ENCODE measurements around the gene C16orf78.

C16orf78 gene, protein sequence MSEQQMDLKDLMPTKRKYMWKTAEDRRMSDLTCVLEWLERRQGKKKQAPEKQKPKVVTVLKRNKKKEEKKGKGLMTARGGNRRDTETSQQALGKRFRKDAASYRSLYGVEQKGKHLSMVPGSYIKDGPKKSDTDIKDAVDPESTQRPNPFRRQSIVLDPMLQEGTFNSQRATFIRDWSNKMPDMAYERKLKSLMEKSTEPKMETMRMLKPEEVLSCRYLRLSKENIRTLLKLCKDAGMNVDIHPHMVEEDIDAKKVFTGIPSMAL

DNA sequence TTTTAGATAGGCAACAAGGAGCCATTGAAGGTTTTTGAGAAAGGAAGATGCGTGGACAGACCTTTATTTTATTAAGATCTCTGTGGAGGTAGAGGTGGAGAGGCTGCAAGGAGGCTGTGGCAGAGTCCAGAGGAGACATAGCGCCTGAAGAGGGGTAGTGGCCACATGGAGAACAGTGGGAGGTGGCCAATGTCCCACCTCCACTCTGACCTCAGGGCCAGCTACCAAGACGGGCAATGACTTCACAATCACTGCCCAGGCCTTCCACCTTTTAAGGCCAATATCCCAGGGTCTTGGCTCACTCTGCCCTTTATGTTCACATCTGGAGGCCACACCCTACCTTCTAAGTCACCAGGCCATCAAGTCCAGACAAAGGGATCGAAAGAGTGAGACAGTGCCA, at the start of gene C16orf78:
TSS of gene C16orf78 (plus strand) at position 301 of the 400 bp plus-strand sequence. CDS start 136 bp downstream, outside the sequence.
- TF ChIP-seq GATA1 (IDR thresholded peaks at IDR 0.05; ENCODE audit: low read depth, low read length) (no peak), POLR2A (IDR thresholded peaks at IDR 0.05; ENCODE audit: low read length) (no peak)
- no peak for DNase-seq

DNA sequence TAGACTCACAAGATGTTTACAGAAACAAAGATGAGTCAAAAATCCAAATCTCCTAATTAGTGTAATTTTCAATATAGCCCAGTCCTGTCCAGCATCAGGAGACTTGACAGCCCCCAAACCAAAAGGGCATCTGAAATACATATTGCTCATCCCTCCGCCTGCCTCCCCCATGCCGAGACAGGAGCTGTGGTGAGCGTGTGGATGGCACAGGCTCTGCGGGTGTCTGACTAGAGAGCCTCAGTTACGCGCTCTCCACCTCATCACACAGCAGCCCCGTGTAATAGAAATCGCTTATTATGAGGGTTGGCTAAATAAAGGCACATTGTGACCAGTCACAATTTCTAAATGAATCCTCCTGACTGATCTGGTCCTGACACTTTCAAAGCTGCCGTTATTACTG, 48.9 kb upstream of the C16orf78 start:
- TF ChIP-seq GATA1 (IDR thresholded peaks at IDR 0.05; ENCODE audit: low read depth, low read length) (no peak), POLR2A (IDR thresholded peaks at IDR 0.05; ENCODE audit: low read length) (no peak)
- no peak for DNase-seq

DNA sequence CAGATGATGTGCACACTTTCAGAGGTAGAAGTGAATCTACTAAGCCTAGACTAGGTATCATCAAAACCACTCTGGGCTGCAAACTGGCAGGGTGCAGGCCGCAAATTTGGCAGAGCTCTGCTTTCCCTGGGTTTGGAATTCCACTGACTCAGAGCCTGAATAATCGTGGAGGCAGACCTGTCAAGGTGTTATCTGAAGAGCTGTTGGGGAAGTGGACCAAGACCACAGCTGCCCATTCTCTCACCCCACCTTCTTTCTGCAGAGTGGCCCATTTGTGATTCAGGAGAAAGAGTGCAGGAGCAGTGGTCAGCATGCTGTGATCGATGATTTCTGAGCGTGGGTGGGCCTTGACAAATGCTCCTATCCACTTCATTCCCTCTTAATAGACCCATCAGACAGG, 46.1 kb upstream of the C16orf78 start:
- DNase-seq: no peak
- no peak for TF ChIP-seq POLR2A (IDR thresholded peaks at IDR 0.05; ENCODE audit: low read length)
- TF ChIP-seq GATA1 (IDR thresholded peaks at IDR 0.05; ENCODE audit: low read depth, low read length): no peak

DNA sequence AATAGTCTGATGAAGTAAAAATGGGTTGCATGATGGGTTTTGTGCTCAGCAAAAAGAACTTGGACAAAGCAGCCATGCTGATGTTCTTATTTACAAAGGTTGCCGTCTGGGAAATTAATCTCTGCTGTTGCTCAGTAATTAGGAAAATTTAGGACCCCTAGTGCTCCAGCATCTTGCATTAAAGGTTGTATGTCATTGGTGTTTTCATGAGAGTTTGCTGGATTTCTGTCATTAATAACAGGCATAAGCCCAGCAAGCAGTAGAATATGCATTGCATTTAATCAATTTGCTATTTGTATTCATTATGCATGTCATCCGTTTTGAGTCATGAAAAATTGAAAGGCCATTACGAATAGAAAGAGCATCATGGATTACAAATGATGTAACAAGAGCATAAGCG, 45.3 kb upstream of the C16orf78 start:
- DNase-seq: no peak
- TF ChIP-seq POLR2A (IDR thresholded peaks at IDR 0.05; ENCODE audit: low read length) (no peak), GATA1 (IDR thresholded peaks at IDR 0.05; ENCODE audit: low read depth, low read length) (no peak)

DNA sequence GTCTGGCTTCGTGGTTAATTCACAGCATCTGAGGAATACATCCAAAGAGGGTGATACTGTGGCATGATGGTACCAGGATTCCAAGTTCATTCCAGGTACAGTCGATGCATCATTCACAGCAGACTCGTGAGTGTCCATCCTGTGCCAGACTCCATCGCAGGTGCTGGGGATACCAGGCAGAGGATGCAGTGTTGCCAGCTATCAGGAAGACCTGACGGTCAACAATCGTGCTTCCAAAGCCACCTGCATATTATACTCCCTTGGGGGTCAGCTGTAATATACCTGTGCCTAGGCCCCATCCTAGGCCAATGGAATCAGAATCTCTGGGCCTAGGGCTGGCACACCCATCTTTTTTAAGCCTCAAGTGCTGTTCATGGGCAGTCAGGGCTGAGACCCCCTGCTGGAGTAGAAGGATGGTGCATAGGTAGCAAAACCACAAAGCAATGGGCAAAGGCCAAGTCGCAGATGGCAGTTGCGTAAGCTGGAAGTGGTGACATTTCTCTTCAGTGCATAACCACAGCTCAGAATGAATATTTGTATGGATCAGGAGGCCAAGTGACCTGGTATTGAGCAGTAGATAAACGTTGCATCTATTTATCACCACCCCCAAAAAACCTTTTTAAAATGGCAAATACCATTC, 42.9 kb upstream of the C16orf78 start:
- DNase-seq: no peak
- TF ChIP-seq GATA1 (IDR thresholded peaks at IDR 0.05; ENCODE audit: low read depth, low read length): no peak
- TF ChIP-seq POLR2A (IDR thresholded peaks at IDR 0.05; ENCODE audit: low read length): no peak

DNA sequence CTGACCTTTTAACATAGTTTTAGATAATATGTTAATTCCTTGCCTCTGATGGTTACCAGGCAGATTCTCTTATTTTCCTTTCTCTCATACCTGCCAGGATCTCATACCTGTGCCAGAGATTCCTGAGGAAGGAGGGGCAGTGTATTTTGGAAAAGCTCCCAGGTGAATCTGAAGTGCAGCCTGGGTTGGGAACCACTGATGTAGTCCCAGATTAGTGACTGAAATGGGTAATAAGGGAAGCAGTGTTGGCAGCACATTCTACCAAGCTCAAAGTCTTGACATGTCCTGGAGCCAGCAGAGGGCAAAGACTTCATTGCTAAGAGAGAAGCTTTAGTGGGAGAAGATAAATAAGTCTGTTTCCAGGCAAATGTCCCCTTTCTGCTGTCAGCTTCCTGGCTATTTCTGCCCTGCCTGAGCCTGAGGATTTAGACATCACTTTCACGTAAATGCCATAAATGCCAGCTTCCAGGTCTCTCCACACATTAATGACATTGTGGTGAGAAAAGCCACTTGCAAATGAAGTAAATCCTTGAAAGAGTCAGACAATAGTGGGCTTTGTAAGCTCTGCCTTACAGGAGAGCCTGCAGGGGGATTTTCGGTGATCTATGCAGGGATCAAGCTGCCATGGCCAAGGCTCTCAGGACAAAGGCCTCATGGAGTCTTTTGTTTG, 40.9 kb upstream of the C16orf78 start:
- TF ChIP-seq POLR2A (IDR thresholded peaks at IDR 0.05; ENCODE audit: low read length): no peak
- no peak for TF ChIP-seq GATA1 (IDR thresholded peaks at IDR 0.05; ENCODE audit: low read depth, low read length)
- no peak for DNase-seq

DNA sequence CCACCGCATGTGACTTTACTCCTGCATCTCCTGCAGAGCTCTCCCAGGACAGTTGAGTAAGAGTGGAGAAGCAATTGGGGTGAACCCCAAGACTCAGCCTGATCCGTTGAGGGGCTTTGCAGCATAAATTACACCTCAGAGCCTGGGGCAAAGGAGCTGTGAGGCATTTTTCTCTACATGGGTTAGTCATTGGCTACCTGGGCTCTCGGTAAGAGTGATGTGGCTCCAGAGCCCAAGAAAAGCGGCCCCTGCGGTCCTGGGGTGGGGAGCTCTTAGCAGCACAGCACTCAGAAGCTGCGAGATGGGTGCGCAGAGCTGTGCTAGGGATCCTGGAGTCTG, 40.4 kb upstream of the C16orf78 start:
- no peak for DNase-seq
- no peak for TF ChIP-seq GATA1 (IDR thresholded peaks at IDR 0.05; ENCODE audit: low read depth, low read length)
- no peak for TF ChIP-seq POLR2A (IDR thresholded peaks at IDR 0.05; ENCODE audit: low read length)

DNA sequence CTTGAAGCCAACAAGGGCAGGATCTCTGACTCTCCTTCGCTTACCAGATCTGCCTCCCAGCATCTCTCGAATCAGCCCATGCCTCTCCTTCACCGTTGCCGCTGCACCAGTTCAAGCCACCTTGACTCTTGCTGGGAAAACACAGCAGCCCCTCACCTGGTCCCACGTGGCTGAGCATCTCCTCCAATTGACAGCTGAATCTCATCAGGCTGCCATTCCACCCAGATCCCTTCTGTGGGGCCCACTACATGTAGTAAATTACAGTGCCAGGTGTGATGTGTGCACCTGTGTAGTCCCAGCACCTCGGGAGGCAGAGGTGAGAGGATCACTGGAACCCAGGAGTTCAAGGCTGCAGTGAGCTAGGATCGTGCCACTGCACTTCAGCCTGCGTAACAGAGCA, 37.8 kb upstream of the C16orf78 start:
- DNase-seq: no peak
- TF ChIP-seq GATA1 (IDR thresholded peaks at IDR 0.05; ENCODE audit: low read depth, low read length): no peak
- no peak for TF ChIP-seq POLR2A (IDR thresholded peaks at IDR 0.05; ENCODE audit: low read length)

DNA sequence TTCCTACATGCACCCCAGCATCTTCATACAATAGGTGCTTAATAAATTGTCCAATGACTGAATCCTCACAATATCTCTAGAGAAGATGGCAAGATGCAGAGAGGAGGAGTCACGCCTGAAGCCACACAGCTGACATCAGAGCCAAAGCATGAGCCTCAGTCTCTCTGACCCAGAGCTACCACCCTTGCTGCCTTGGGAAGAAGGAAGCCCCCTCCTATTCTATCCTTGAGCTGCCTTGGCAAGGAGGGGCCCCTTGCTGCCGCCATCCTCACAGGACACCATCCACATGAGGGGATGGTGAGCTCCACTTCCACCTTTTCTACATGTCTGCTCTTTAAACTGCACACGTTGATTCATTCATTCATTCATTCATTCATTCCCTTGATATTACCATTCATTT, 37.0 kb upstream of the C16orf78 start:
- no peak for DNase-seq
- TF ChIP-seq POLR2A (IDR thresholded peaks at IDR 0.05; ENCODE audit: low read length): no peak
- TF ChIP-seq GATA1 (IDR thresholded peaks at IDR 0.05; ENCODE audit: low read depth, low read length): no peak

DNA sequence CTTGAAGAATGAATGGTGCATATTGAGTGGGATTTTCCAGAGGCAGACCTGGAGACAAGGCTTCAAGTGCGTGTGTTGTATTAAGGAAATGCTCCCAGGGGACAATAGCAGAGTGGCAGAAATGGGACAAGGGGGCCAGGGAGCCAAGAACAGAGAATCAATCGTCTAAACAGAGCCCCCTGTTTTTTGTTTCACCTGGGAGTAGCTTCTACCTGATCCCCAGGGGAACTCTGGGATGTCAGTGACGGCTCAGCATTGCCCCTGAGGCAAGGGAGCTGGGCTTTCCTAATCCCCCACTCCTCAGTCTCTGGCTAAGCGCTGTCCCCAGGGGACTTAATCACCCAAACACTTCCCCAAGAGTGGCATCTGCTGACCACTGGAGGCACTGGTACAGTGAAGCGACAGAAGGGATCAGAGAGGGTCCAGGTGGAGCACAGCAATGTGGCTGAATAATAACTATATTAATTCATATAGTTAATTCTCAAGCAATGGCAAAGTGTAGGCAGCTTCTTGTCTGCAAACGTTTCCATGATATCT, 35.7 kb upstream of the C16orf78 start:
- TF ChIP-seq GATA1 (IDR thresholded peaks at IDR 0.05; ENCODE audit: low read depth, low read length) (no peak), POLR2A (IDR thresholded peaks at IDR 0.05; ENCODE audit: low read length) (no peak)
- no peak for DNase-seq

DNA sequence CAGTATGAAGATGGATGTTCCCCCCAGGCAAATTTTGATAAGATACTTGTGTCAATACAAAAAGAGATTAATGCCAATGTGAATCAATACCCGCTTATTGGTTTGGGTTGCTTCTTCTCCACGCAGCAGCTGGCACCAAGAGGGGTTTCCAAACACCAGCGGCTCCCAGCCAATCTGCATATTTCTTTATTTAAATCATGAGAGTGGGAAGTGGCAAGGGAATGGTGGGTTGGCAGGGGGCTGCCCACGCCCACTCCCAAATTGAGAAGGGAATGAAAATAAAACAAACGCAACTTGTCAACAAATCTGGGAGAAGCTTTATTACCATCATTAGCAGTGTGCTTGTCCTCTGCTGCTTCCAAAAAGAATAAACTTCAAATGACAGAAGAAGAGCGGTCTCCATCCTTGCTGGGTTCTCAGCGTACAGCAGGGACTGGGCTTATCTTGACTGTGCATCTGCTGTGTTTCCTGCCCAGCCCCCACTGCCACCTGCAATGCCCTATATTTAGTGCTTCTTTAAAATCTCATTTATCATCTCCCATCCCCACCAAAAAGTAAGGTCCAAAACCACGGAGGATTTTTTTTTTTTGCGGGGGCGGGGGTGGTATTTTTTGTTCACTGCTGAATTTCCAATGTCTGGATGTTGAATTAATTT, 34.9 kb upstream of the C16orf78 start:
- DNase-seq: no peak
- TF ChIP-seq POLR2A (IDR thresholded peaks at IDR 0.05; ENCODE audit: low read length) (no peak), GATA1 (IDR thresholded peaks at IDR 0.05; ENCODE audit: low read depth, low read length) (no peak)

DNA sequence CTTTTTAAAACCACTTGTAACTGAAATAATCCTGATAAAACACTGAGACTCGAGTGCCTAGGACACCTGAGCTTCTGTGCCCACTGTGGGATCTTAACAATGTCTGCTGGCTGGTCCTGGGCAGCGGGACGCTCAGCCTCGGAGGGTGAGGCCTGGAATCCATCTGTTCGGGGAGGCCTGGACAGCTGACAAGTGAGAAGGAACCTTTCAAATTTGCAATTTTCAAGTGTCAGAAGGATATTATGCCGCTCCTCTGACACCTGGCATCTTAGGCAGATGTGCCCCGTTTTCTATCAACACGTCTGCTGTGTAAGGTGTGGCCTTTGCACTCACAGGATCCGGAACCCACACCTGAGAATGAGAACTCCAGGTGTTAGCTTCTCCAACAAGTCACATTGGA, 33.1 kb upstream of the C16orf78 start:
- DNase-seq: no peak
- TF ChIP-seq GATA1 (IDR thresholded peaks at IDR 0.05; ENCODE audit: low read depth, low read length) (no peak), POLR2A (IDR thresholded peaks at IDR 0.05; ENCODE audit: low read length) (no peak)

DNA sequence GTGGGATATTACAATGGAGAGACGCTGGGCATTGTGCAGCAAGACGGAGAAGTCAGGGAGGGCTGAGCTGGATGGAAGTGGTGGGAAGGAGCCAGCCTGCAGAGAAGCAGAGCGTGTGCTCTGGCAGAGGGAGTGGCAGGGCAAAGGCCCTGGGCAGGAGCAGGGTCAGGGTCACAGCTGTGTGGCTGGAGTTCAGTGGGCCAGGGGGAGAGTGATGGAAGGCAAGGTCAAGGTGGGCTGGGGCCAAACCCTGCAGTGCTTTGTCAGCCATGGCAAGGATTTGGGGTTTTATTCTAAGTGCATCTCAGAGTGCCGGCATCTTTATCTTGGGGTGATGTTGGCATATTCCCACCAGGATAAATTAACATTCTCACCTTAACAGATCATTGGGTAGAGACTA, 31.9 kb upstream of the C16orf78 start:
- TF ChIP-seq GATA1 (IDR thresholded peaks at IDR 0.05; ENCODE audit: low read depth, low read length) (no peak), POLR2A (IDR thresholded peaks at IDR 0.05; ENCODE audit: low read length) (no peak)
- no peak for DNase-seq
